Memory B cell (primary cell): ENCODE measurements around the gene RELB.

Experiments used
- ATAC-seq: fragments of 150-1000 bp; cut with Tn5 transposase; 2 replicates; pipeline ENCODE4 v1.10.0; 2021; ENCODE audit warnings: low read depth, mild to moderate bottlenecking, moderate library complexity
- DNase-seq, 2 donors: peaks; one replicate each; pipeline ENCODE4 v3.0.0; 2022; ENCODE audit warnings: low spot score in 2 of 2
- H3K27ac Mint-ChIP-seq: one replicate; pipeline ENCODE4 v1.8.0; 2022; ENCODE audit warnings: mild to moderate bottlenecking, moderate library complexity, mixed read lengths
- H3K27me3 Mint-ChIP-seq: one replicate; pipeline ENCODE4 v1.8.0; 2022; ENCODE audit warnings: mixed read lengths
- H3K36me3 Mint-ChIP-seq: one replicate; pipeline ENCODE4 v1.8.0; 2022; ENCODE audit warnings: mild to moderate bottlenecking, mixed read lengths
- H3K4me1 Mint-ChIP-seq: one replicate; pipeline ENCODE4 v1.8.0; 2022; ENCODE audit warnings: mixed read lengths
- H3K4me3 Mint-ChIP-seq: one replicate; pipeline ENCODE4 v1.8.0; 2022; ENCODE audit warnings: mild to moderate bottlenecking, moderate library complexity, mixed read lengths
- H3K9me3 Mint-ChIP-seq: one replicate; pipeline ENCODE4 v1.8.0; 2022; ENCODE audit warnings: mixed read lengths

RELB gene

GRCh38 chr19:45020071-45020470 is 18.8 kb downstream of the RELB start:
- ATAC-seq (no peak), DNase-seq (no peak)
- Mint-ChIP-seq H3K9me3 (no peaks in the 10 kb centered on the region), H3K4me3 (no peak overlapping the region), H3K27ac (no peak overlapping the region), H3K36me3 (peaks cover 11% of the 10 kb centered on the region), H3K4me1 (peaks cover 8% of the 10 kb centered on the region), H3K27me3 (no peaks in the 10 kb centered on the region)

DNA sequence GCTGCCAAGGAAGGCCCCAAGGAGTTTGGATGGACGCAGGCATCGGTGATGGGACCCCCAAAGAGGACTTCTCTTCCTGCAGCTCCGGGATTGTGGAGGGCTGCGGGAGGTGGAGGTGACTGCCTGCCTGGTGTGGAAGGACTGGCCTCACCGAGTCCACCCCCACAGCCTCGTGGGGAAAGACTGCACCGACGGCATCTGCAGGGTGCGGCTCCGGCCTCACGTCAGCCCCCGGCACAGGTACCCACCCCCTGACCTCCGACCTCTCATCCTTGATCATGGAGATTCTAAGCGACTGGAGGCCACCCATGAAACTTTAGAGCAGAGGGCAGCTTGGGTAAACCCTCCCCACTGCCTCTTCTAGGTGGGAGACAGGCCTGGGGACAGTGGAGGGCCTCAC is 20.7 kb downstream of the RELB start:
- H3K27me3 Mint-ChIP-seq, result no peaks in the 10 kb centered on the region
- ATAC-seq, result peak; percentile 22
- DNase-seq, result no peak
- H3K9me3 Mint-ChIP-seq, result no peaks in the 10 kb centered on the region
- H3K4me1 Mint-ChIP-seq, result no peaks in the 10 kb centered on the region
- H3K36me3 Mint-ChIP-seq, result peaks cover 17% of the 10 kb centered on the region
- peak overlapping the region; percentile 63 for H3K27ac Mint-ChIP-seq
- H3K4me3 Mint-ChIP-seq, result no peak overlapping the region

- Mint-ChIP-seq H3K4me3 (no peak overlapping the region), H3K36me3 (peaks cover 21% of the 10 kb centered on the region), H3K27ac (no peak overlapping the region), H3K9me3 (no peaks in the 10 kb centered on the region), H3K27me3 (no peaks in the 10 kb centered on the region), H3K4me1 (no peaks in the 10 kb centered on the region)
- ATAC-seq (no peak), DNase-seq (no peak)
Observed at GRCh38 chr19:45023048-45023447, 21.8 kb downstream of the RELB start.

GRCh38 chr19:45025264-45025663 is 24.0 kb downstream of the RELB start:
- H3K27me3 Mint-ChIP-seq, result no peaks in the 10 kb centered on the region
- no peak for ATAC-seq
- DNase-seq, result no peak
- H3K4me1 Mint-ChIP-seq, result no peaks in the 10 kb centered on the region
- no peaks in the 10 kb centered on the region for H3K9me3 Mint-ChIP-seq
- H3K4me3 Mint-ChIP-seq, result no peak overlapping the region
- H3K27ac Mint-ChIP-seq, result no peak overlapping the region
- peaks cover 23% of the 10 kb centered on the region for H3K36me3 Mint-ChIP-seq

GRCh38 chr19:45027371-45027770 is 26.1 kb downstream of the RELB start:
- H3K4me3 Mint-ChIP-seq, result no peak overlapping the region
- no peaks in the 10 kb centered on the region for H3K9me3 Mint-ChIP-seq
- H3K36me3 Mint-ChIP-seq, result peaks cover 30% of the 10 kb centered on the region
- ATAC-seq (no peak), DNase-seq (no peak)
- H3K4me1 Mint-ChIP-seq, result no peaks in the 10 kb centered on the region
- H3K27ac Mint-ChIP-seq, result no peak overlapping the region
- no peaks in the 10 kb centered on the region for H3K27me3 Mint-ChIP-seq

DNA sequence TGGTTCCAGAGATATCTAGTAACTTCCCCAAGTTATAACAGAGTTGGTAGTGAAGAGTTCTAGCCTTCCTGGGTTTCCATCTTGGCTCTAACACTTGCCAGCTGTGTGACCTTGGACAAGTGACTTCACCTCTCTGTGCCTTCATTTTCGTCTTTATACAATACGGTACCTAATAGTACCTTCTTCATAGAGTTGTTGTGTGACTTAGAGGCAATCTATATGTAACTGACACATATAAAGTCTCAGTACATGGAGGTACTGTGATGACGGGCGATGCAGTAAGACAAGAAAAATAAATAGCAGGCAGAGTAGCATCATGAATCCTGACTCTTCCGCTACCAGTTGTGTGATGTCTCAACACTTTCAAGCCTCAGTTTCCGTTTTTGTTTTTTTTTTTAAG is 29.6 kb downstream of the RELB start:
- no peak overlapping the region for H3K27ac Mint-ChIP-seq
- no peaks in the 10 kb centered on the region for H3K27me3 Mint-ChIP-seq
- no peak overlapping the region for H3K4me3 Mint-ChIP-seq
- DNase-seq (no peak), ATAC-seq (no peak)
- H3K9me3 Mint-ChIP-seq, result no peaks in the 10 kb centered on the region
- H3K36me3 Mint-ChIP-seq, result peaks cover 38% of the 10 kb centered on the region
- no peaks in the 10 kb centered on the region for H3K4me1 Mint-ChIP-seq

DNA sequence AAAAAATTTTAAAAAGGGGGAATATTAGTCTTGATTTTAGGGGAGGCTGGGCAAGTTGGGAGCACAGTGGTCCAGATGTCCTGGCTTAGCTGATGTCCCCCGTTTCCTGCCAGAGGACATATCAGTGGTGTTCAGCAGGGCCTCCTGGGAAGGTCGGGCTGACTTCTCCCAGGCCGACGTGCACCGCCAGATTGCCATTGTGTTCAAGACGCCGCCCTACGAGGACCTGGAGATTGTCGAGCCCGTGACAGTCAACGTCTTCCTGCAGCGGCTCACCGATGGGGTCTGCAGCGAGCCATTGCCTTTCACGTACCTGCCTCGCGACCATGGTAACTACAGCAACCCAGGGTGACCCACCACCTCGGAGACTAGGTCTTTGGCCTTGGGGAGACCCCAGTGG is 31.2 kb downstream of the RELB start:
- ATAC-seq (no peak), DNase-seq (no peak)
- H3K9me3 Mint-ChIP-seq, result no peaks in the 10 kb centered on the region
- peaks cover 34% of the 10 kb centered on the region for H3K36me3 Mint-ChIP-seq
- no peak overlapping the region for H3K27ac Mint-ChIP-seq
- H3K27me3 Mint-ChIP-seq, result no peaks in the 10 kb centered on the region
- H3K4me3 Mint-ChIP-seq, result no peak overlapping the region
- H3K4me1 Mint-ChIP-seq, result no peaks in the 10 kb centered on the region

- ATAC-seq (no peak), DNase-seq (no peak)
- H3K36me3 Mint-ChIP-seq, result peaks cover 34% of the 10 kb centered on the region
- H3K27ac Mint-ChIP-seq, result no peak overlapping the region
- H3K4me3 Mint-ChIP-seq, result no peak overlapping the region
- no peaks in the 10 kb centered on the region for H3K27me3 Mint-ChIP-seq
- peaks cover 17% of the 10 kb centered on the region for H3K4me1 Mint-ChIP-seq
- no peaks in the 10 kb centered on the region for H3K9me3 Mint-ChIP-seq
Observed at GRCh38 chr19:45035755-45036154, 34.5 kb downstream of the RELB start.

- Mint-ChIP-seq H3K4me3 (peak overlapping the region; percentile 63), H3K9me3 (no peaks in the 10 kb centered on the region), H3K27ac (no peak overlapping the region), H3K36me3 (peaks cover 40% of the 10 kb centered on the region), H3K27me3 (no peaks in the 10 kb centered on the region), H3K4me1 (peaks cover 29% of the 10 kb centered on the region)
- no peak for ATAC-seq
- no peak for DNase-seq
Observed at GRCh38 chr19:45037393-45038169, 36.3 kb downstream of the RELB start.

GRCh38 chr19:45038931-45039893 is 37.9 kb downstream of the RELB start, which contains the start of gene CLASRP:
Gene CLASRP, plus strand, starts transcription at chr19:45039045. Its CDS starts 1,168 bp downstream, at chr19:45040213.
- no peaks in the 10 kb centered on the region for H3K27me3 Mint-ChIP-seq
- peak within 1 kb of the TSS; percentile 93 for H3K27ac Mint-ChIP-seq
- peak; percentile 84 to 85 for DNase-seq
- peaks cover 31% of the 10 kb centered on the region for H3K4me1 Mint-ChIP-seq
- peaks cover 39% of the 10 kb centered on the region for H3K36me3 Mint-ChIP-seq
- H3K4me3 Mint-ChIP-seq, result peak within 1 kb of the TSS; percentile 90
- H3K9me3 Mint-ChIP-seq, result no peaks in the 10 kb centered on the region
- ATAC-seq, result peak; percentile 90

- H3K9me3 Mint-ChIP-seq, result no peaks in the 10 kb centered on the region
- H3K27ac Mint-ChIP-seq, result peak overlapping the region; percentile 93
- ATAC-seq (peak; percentile 17), DNase-seq (no peak)
- H3K36me3 Mint-ChIP-seq, result peaks cover 36% of the 10 kb centered on the region
- no peaks in the 10 kb centered on the region for H3K27me3 Mint-ChIP-seq
- H3K4me3 Mint-ChIP-seq, result peak overlapping the region; percentile 90
- H3K4me1 Mint-ChIP-seq, result peaks cover 31% of the 10 kb centered on the region
Observed at GRCh38 chr19:45040059-45040771, 39.0 kb downstream of the RELB start.

DNA sequence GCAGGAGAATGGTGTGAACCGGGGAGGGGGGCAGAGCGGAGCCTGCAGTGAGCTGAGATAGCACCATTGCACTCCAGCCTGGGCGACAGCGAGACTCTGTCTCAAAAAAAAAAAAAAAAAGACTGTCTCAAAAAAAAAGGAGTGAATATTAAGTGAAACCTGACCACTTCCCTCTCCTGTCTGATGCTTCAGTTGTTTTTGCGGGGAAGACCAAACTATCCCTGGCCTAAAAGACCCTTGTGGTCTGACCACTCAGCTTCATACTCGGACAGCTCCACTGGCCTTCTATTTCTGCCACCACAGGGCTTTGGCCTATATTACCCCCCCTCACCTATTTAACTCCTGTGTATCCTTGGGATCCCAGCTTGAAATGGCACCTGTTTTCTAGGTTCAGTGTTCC is 39.9 kb downstream of the RELB start:
- H3K27ac Mint-ChIP-seq, result peak overlapping the region; percentile 93

DNA sequence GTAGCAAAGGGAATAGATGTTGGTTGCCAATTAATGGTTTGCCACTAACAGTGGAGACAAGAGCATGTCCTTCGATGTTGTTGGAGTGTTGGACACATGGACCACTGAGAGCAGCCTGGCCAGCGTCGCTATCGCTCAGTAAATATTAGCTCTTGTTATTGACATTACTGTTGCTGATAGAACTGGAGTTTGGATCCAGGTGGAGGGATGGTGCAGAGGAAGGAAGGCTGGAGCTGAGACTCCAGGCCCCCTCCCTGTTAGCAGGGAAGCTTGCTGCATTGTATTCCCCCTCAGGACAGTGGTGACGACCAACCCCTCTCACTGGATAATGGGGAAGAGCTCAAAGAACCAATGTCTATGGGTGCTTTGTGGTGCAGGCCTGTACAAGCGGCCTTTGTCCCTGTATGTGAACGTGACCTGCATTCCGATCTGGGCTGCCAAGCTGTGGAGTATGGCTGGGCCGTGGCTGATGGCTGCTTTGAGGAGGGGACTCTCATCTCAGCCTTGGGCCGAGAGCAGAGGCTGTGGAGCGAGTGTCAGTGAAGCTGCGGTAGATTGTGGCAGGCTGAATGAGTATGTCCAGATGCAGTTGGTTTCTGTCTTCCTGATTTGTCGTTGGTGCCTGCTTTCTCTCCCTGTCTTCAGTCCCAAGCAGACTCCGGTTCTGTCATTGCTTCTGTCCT is 44.5 kb downstream of the RELB start:
- DNase-seq (no peak), ATAC-seq (no peak)
- Mint-ChIP-seq H3K4me1 (peaks cover 45% of the 10 kb centered on the region), H3K9me3 (no peaks in the 10 kb centered on the region), H3K27me3 (no peaks in the 10 kb centered on the region), H3K4me3 (peak overlapping the region; percentile 84), H3K36me3 (peaks cover 27% of the 10 kb centered on the region), H3K27ac (peak overlapping the region; percentile 92)

More for the DNA sequence above, 39.9 kb downstream of the RELB start:
- no peak for ATAC-seq
- Mint-ChIP-seq H3K4me3 (peak overlapping the region; percentile 90), H3K36me3 (peaks cover 38% of the 10 kb centered on the region), H3K27me3 (no peaks in the 10 kb centered on the region), H3K9me3 (no peaks in the 10 kb centered on the region), H3K4me1 (peaks cover 39% of the 10 kb centered on the region)
- DNase-seq, result no peak
